HCT116 (cell line): ENCODE results near the gene PEF1. TPM values are rescaled to one million over a fixed set of nuclear protein-coding genes. Genes with fewer than 3 reads are reported as not detected.

Source experiments
- ATAC-seq: fragments of 200-7000 bp; cut with Tn5 transposase; 2 replicates; pipeline ENCODE4 v1.9.1; 2020; ENCODE audit warnings: mild to moderate bottlenecking, moderate library complexity
- BruUV-seq: library from RNA; stranded (reverse); fragments of 400-500 nt; replicated peaks from 2 replicates; lab custom pipeline; 2021; lab: Mats Ljungman, UMichigan
- CTCF ChIA-PET: fragments of 300-600 bp; sonication (Branson Sonifier 250); formaldehyde crosslinking; loops from one replicate; lab custom pipeline; 2021; ENCODE audit warnings: antibody characterized with exemption; lab: Charles Lee
- POLR2A ChIA-PET: fragments of 300-600, 350-600 bp; sonication (Branson Sonifier 250); formaldehyde crosslinking; loops from one replicate; lab custom pipeline; 2021; ENCODE audit warnings: antibody characterized with exemption; lab: Charles Lee
- RAD21 ChIA-PET, 2 experiments: fragments of 300-600 bp; sonication (Branson Sonifier 250); formaldehyde crosslinking; loops; one replicate each; lab custom pipeline; 2023; ENCODE audit warnings: low total read pairs in 2 of 2; ENCODE audit not compliant: uncharacterized antibody in 2 of 2, unreplicated experiment in 2 of 2, low non-redundant PET in 1 of 2; lab: Charles Lee
- DNase-seq: peaks from one replicate; pipeline ENCODE4 v3.0.0-alpha.2; 2010; ENCODE audit warnings: low read depth, low spot score
- H2AFZ ChIP-seq: fragments of 200-600 bp; shearing (Covaris generic), sonication (generic); 2 replicates; pipeline ENCODE4 v1.6.1; 2017; ENCODE audit warnings: low read depth, mixed run types, mixed read lengths, antibody characterized with exemption, low read length; ENCODE audit not compliant: poor library complexity, severe bottlenecking
- H3K27ac ChIP-seq: 2 replicates; pipeline ENCODE4 v1.5.1; 2012; ENCODE audit warnings: low read depth, low read length
- H3K27me3 ChIP-seq: fragments of 200-600 bp; sonication (generic); 2 replicates; pipeline ENCODE4 v1.6.1; 2016; ENCODE audit warnings: mixed run types, low read length, mixed read lengths; ENCODE audit not compliant: insufficient read depth
- H3K36me3 ChIP-seq, 2 experiments: fragments of 200-500 bp in 1 of 2; fragments of 200-600 bp in 1 of 2; sonication (Bioruptor generic) in 1 of 2; sonication (generic) in 1 of 2; 2 replicates each; pipeline versions ENCODE4 v1.5.1 to v1.6.1; 2014 to 2016; ENCODE audit warnings: low read length in 2 of 2, inconsistent platforms in 1 of 2, mixed read lengths in 1 of 2, mixed run types in 1 of 2; ENCODE audit not compliant: insufficient read depth in 2 of 2, control insufficient read depth in 1 of 2
- H3K4me1 ChIP-seq, 2 experiments: fragments of 200-600 bp in 1 of 2; sonication (generic) in 1 of 2; 2 replicates each; pipeline versions ENCODE4 v1.5.1 to v1.6.1; 2012 to 2017; ENCODE audit warnings: low read length in 2 of 2, inconsistent platforms in 1 of 2, mild to moderate bottlenecking in 1 of 2, mixed read lengths in 1 of 2, mixed run types in 1 of 2, moderate library complexity in 1 of 2; ENCODE audit not compliant: insufficient read depth in 2 of 2, control insufficient read depth in 1 of 2
- H3K4me2 ChIP-seq: fragments of 200-600 bp; sonication (generic); 2 replicates; pipeline ENCODE4 v1.6.1; 2017; ENCODE audit warnings: mixed run types, low read length, mixed read lengths
- H3K4me3 ChIP-seq, 2 experiments: fragments of 200-600 bp in 1 of 2; sonication (generic) in 1 of 2; replicated peaks in 1 of 2; 2 replicates each; pipeline ENCODE4 v1.5.1; 2011 to 2016; ENCODE audit warnings: low read length in 2 of 2, control low read depth in 1 of 2, low read depth in 1 of 2, mild to moderate bottlenecking in 1 of 2, mixed read lengths in 1 of 2, mixed run types in 1 of 2
- H3K79me2 ChIP-seq: fragments of 200-600 bp; sonication (generic); 2 replicates; pipeline ENCODE4 v1.6.1; 2017; ENCODE audit warnings: mild to moderate bottlenecking, mixed run types, low read length, moderate library complexity, mixed read lengths; ENCODE audit not compliant: insufficient read depth
- H3K9ac ChIP-seq: fragments of 200-600 bp; sonication (generic); 2 replicates; pipeline ENCODE4 v1.6.1; 2016; ENCODE audit warnings: low read length, mixed read lengths
- H3K9me2 ChIP-seq: fragments of 200-600 bp; sonication (generic), shearing (Covaris generic); 2 replicates; pipeline ENCODE4 v1.6.1; 2017; ENCODE audit warnings: mixed run types, mild to moderate bottlenecking, moderate library complexity; ENCODE audit not compliant: insufficient read depth
- H3K9me3 ChIP-seq, 2 experiments: fragments of 200-500 bp in 1 of 2; fragments of 200-600 bp in 1 of 2; sonication (Bioruptor generic) in 1 of 2; sonication (generic) in 1 of 2; 2 replicates each; pipeline ENCODE4 v1.6.1; 2014 to 2017; ENCODE audit warnings: low read length in 2 of 2, mixed read lengths in 2 of 2, inconsistent platforms in 1 of 2, low read depth in 1 of 2, mild to moderate bottlenecking in 1 of 2, mixed run types in 1 of 2, moderate library complexity in 1 of 2; ENCODE audit not compliant: control insufficient read depth in 1 of 2, insufficient read depth in 1 of 2
- H4K20me1 ChIP-seq: fragments of 200-600 bp; sonication (generic), shearing (Covaris generic); 2 replicates; pipeline ENCODE4 v1.6.1; 2017; ENCODE audit warnings: mixed run types, mild to moderate bottlenecking, moderate library complexity; ENCODE audit not compliant: insufficient read depth
- ELF1 ChIP-seq: IDR thresholded peaks from 2 replicates; pipeline ENCODE4 v1.6.1; 2012; ENCODE audit warnings: low read depth, borderline replicate concordance
- EZH2phosphoT487 ChIP-seq: fragments of 200-600 bp; IDR thresholded peaks from 2 replicates; pipeline ENCODE4 v1.6.1; 2018; ENCODE audit warnings: antibody characterized with exemption, borderline replicate concordance
- SP1 ChIP-seq: IDR thresholded peaks from 2 replicates; pipeline ENCODE4 v1.6.1; 2012; ENCODE audit warnings: low read depth
- SRF ChIP-seq: IDR thresholded peaks from 2 replicates; pipeline ENCODE4 v1.6.1; 2012; ENCODE audit warnings: low read depth
- TCF7L2 ChIP-seq: IDR thresholded peaks from 2 replicates; pipeline ENCODE4 v1.7.0; 2011; ENCODE audit warnings: borderline replicate concordance, inconsistent platforms; ENCODE audit not compliant: insufficient read depth, insufficient read length; ENCODE audit errors: extremely low read depth
- ZFX ChIP-seq: fragments of 450-650 bp; IDR thresholded peaks from 2 replicates; pipeline ENCODE4 v1.6.1; 2017
- ZNF274 ChIP-seq: fragments of 200-500 bp; sonication (Bioruptor generic); IDR thresholded peaks from 2 replicates; pipeline ENCODE4 v1.6.1; 2014; ENCODE audit warnings: mild to moderate bottlenecking, low read depth, low read length, inconsistent platforms
- intact Hi-C: fragments of 100-400 bp; cut with micrococcal nuclease; formaldehyde crosslinking; loops from 2 replicates; pipeline ENCODE4 v1.10.0; 2022
- total RNA-seq: library from RNA; stranded (reverse); gene quantifications from one replicate; pipeline ENCODE4 v1.2.1, GENCODE V29; 2021; ENCODE audit not compliant: unreplicated experiment
- TF ChIP-seq, protein P1 (sequence below): IDR thresholded peaks from 2 replicates; pipeline ENCODE4 v1.6.1; 2012
- TF ChIP-seq, protein P2 (sequence below): IDR thresholded peaks from 2 replicates; pipeline ENCODE4 v1.6.1; 2012; ENCODE audit warnings: low read depth

Gene PEF1
- total RNA-seq, 1 experiment from 2014 or later, result 37.6 TPM

GRCh38 chr1:31585736-31586365 is 58.8 kb downstream of the PEF1 start:
- no peaks in the 10 kb centered on the region for H3K9me2 ChIP-seq
- CTCF ChIA-PET, result no interaction called here
- DNase-seq (no peak), ATAC-seq (no peak)
- no peaks in the 10 kb centered on the region for H3K9me3 ChIP-seq
- no peak overlapping the region for H3K9ac ChIP-seq
- no peak overlapping the region for H3K4me2 ChIP-seq
- no peak overlapping the region for H3K27ac ChIP-seq
- peaks cover 56 to 73% of the 10 kb centered on the region in 2 experiments for H3K4me1 ChIP-seq
- intact Hi-C loops, result no loop called here
- RAD21 ChIA-PET, result no interaction called here
- H2AFZ ChIP-seq, result no peak overlapping the region
- no peaks in the 10 kb centered on the region for H4K20me1 ChIP-seq
- no peak for TF ChIP-seq TCF7L2
- no peak for TF ChIP-seq ZFX
- TF ChIP-seq, protein P1, sequence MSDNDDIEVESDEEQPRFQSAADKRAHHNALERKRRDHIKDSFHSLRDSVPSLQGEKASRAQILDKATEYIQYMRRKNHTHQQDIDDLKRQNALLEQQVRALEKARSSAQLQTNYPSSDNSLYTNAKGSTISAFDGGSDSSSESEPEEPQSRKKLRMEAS, result no peak
- no peak for TF ChIP-seq ELF1
- no peak for TF ChIP-seq SRF
- no peak for TF ChIP-seq EZH2phosphoT487
- TF ChIP-seq, protein P2, sequence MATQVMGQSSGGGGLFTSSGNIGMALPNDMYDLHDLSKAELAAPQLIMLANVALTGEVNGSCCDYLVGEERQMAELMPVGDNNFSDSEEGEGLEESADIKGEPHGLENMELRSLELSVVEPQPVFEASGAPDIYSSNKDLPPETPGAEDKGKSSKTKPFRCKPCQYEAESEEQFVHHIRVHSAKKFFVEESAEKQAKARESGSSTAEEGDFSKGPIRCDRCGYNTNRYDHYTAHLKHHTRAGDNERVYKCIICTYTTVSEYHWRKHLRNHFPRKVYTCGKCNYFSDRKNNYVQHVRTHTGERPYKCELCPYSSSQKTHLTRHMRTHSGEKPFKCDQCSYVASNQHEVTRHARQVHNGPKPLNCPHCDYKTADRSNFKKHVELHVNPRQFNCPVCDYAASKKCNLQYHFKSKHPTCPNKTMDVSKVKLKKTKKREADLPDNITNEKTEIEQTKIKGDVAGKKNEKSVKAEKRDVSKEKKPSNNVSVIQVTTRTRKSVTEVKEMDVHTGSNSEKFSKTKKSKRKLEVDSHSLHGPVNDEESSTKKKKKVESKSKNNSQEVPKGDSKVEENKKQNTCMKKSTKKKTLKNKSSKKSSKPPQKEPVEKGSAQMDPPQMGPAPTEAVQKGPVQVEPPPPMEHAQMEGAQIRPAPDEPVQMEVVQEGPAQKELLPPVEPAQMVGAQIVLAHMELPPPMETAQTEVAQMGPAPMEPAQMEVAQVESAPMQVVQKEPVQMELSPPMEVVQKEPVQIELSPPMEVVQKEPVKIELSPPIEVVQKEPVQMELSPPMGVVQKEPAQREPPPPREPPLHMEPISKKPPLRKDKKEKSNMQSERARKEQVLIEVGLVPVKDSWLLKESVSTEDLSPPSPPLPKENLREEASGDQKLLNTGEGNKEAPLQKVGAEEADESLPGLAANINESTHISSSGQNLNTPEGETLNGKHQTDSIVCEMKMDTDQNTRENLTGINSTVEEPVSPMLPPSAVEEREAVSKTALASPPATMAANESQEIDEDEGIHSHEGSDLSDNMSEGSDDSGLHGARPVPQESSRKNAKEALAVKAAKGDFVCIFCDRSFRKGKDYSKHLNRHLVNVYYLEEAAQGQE, result no peak
- no peak for TF ChIP-seq SP1
- no peak for TF ChIP-seq ZNF274
- H3K36me3 ChIP-seq, result peaks cover 0 to 22% of the 10 kb centered on the region in 2 experiments; a peak in 1 of 4 replicates
- no peaks in the 10 kb centered on the region for H3K27me3 ChIP-seq
- peaks cover 11% of the 10 kb centered on the region for H3K79me2 ChIP-seq
- no peak overlapping the region for H3K4me3 ChIP-seq
- POLR2A ChIA-PET, result no interaction called here
- no TSS peak for BruUV-seq
